Nephron (organoid): ENCODE measurements around the gene FILIP1.

Experiments
- H3K27ac Mint-ChIP-seq, 3 experiments: 2 replicates each; pipeline ENCODE4 v1.8.0; 2020; ENCODE audit warnings: mixed read lengths in 3 of 3, mild to moderate bottlenecking in 2 of 3, moderate library complexity in 1 of 3
- H3K27me3 Mint-ChIP-seq: 2 replicates; pipeline ENCODE4 v1.8.0; 2021; ENCODE audit warnings: low read depth, mild to moderate bottlenecking, moderate library complexity, mixed read lengths
- H3K36me3 Mint-ChIP-seq: 2 replicates; pipeline ENCODE4 v1.8.0; 2020; ENCODE audit warnings: low read depth, mixed read lengths
- H3K4me1 Mint-ChIP-seq: 2 replicates; pipeline ENCODE4 v1.8.0; 2020; ENCODE audit warnings: mixed read lengths
- H3K4me3 Mint-ChIP-seq, 3 experiments: 2 replicates each; pipeline ENCODE4 v1.8.0; 2020; ENCODE audit warnings: mild to moderate bottlenecking in 3 of 3, mixed read lengths in 3 of 3, moderate library complexity in 2 of 3
- H3K9me3 Mint-ChIP-seq: 2 replicates; pipeline ENCODE4 v1.8.0; 2020; ENCODE audit warnings: mixed read lengths
- TF ChIP-seq, protein P1 (sequence below), 3 experiments: fragments of 200-600 bp; sonication (generic); IDR thresholded peaks; one replicate each; pipeline ENCODE4 v1.5.0; 2021; ENCODE audit warnings: antibody characterized with exemption in 3 of 3; ENCODE audit not compliant: unreplicated experiment in 3 of 3

FILIP1 gene

DNA sequence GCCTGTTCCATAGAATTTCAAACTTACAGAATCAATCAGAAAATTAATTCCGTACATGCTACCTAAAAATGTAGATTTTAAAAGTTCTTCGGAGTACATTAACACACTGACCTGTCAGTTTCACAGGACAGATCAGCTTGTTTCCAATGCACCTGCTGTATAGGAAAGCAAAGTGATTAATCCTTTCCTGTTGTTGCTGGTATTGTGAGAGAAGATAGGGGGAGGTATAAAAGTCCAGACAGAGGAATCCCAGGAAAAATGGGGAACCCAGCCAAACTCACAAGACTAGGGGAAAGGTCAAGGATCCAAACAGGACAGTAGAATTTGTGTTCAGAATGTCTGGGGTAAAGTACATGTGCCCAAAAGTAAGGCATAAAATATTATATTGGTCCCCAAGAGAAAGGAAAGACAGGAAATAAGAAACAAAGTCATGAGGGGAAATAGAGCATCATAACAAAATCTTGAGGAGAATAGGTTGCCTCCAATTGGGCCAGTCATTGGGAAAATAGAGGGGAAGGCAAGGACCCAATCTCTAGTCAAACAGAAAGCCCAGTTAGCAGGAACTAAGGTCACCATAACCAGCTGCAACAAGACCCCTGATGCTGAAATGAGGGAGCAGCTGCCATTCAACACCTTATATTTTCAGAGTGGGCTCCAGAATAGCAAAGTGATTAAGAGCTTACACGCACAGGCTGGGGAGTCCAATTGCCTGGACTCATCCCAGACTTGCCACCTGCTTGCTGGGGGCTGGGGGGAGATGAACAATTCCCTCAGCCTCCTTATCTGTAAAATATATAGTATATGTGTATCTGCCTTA is 10.3 kb downstream of the FILIP1 start:
- peak overlapping the region in 2 of 3 experiments; percentile 16 to 54 for H3K27ac Mint-ChIP-seq
- H3K4me1 Mint-ChIP-seq: peaks cover 55% of the 10 kb centered on the region
- H3K4me3 Mint-ChIP-seq: peak overlapping the region in 1 of 3 experiments; percentile 5
- no peaks in the 10 kb centered on the region for H3K36me3 Mint-ChIP-seq
- H3K9me3 Mint-ChIP-seq: no peaks in the 10 kb centered on the region
- H3K27me3 Mint-ChIP-seq: no peaks in the 10 kb centered on the region
- TF ChIP-seq, protein P1, sequence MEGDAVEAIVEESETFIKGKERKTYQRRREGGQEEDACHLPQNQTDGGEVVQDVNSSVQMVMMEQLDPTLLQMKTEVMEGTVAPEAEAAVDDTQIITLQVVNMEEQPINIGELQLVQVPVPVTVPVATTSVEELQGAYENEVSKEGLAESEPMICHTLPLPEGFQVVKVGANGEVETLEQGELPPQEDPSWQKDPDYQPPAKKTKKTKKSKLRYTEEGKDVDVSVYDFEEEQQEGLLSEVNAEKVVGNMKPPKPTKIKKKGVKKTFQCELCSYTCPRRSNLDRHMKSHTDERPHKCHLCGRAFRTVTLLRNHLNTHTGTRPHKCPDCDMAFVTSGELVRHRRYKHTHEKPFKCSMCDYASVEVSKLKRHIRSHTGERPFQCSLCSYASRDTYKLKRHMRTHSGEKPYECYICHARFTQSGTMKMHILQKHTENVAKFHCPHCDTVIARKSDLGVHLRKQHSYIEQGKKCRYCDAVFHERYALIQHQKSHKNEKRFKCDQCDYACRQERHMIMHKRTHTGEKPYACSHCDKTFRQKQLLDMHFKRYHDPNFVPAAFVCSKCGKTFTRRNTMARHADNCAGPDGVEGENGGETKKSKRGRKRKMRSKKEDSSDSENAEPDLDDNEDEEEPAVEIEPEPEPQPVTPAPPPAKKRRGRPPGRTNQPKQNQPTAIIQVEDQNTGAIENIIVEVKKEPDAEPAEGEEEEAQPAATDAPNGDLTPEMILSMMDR (IDR thresholded peaks at IDR 0.05; ENCODE audit: unreplicated experiment in 3 of 3): no peak

DNA sequence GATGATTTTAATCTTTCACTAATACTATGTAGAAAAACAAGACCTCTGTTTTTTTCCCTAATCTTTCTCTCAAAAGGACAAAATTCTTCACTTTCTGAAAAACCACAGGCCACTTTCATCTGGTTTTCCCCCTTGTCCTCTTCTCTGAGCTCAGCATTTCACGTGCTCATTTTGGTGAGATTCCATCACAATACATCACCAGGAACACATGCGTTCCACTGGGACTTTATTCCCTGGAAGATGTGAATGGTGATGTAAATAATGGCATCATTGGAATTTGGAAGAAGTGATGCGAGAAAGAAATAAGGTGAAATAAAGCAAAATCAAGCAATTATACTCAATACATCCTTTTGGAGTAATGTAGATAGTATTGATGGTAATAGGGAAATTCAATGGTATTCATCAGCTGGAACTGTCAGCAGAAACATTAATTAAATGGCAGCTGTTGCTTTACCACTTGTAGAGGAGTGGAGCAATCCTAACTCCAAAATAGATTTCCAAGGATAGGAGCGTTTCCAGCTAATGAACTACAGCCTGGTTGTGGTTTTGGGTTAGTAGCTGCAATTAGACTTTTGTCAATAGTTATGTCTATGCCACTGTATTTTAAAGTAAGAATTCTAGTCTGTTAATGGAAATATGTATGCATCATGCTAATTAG is 11.5 kb downstream of the FILIP1 start:
- H3K27me3 Mint-ChIP-seq: no peaks in the 10 kb centered on the region
- H3K36me3 Mint-ChIP-seq: no peaks in the 10 kb centered on the region
- TF ChIP-seq, protein P1 (IDR thresholded peaks at IDR 0.05; ENCODE audit: unreplicated experiment in 3 of 3): no peak
- peaks cover 52% of the 10 kb centered on the region for H3K4me1 Mint-ChIP-seq
- no peaks in the 10 kb centered on the region for H3K9me3 Mint-ChIP-seq
- H3K27ac Mint-ChIP-seq: no peak overlapping the region
- H3K4me3 Mint-ChIP-seq: peak overlapping the region in 1 of 3 experiments; percentile 10

DNA sequence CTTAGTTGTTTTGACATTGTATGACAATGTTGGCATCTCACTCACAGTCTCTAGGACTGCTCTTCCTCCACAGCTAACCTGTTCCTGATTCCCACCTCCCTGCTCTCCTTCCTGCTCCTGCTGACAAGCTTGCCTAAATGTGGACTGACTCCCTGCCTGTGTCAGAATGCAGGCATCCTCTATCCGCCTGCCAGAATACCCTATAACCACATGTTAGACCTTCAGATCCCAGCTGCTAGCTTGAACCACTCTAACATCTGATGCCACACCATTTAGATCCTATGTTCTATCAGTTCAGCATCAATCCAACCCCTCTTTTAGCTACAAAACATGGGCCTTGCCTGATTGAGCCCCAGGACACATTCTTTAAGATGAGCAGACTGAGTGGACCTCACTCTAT is 12.2 kb downstream of the FILIP1 start:
- H3K4me1 Mint-ChIP-seq: peaks cover 49% of the 10 kb centered on the region
- no peak overlapping the region for H3K4me3 Mint-ChIP-seq
- TF ChIP-seq, protein P1 (IDR thresholded peaks at IDR 0.05; ENCODE audit: unreplicated experiment in 3 of 3): no peak
- no peaks in the 10 kb centered on the region for H3K9me3 Mint-ChIP-seq
- H3K27me3 Mint-ChIP-seq: no peaks in the 10 kb centered on the region
- peak overlapping the region in 2 of 3 experiments; percentile 17 to 22 for H3K27ac Mint-ChIP-seq
- H3K36me3 Mint-ChIP-seq: no peaks in the 10 kb centered on the region

DNA sequence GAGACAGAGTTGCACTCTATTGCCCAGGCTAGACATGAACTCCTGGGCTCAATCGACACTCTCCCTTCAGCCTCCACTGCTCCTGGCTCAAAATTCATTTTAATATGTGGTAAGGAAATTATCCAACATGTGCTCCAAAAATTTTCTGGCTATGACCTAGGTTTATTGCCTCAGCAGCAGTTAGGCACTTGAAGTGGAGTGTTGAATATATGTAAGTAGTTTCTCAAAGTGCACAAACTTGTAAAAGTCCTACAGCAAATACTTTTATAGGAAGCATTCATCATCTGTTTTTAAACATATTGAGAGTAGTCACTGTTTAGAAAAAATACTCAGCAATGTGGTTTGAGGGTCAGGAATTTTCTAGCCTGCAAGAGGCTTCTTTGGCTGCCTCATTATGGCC is 13.2 kb downstream of the FILIP1 start:
- TF ChIP-seq, protein P1 (IDR thresholded peaks at IDR 0.05; ENCODE audit: unreplicated experiment in 3 of 3): no peak
- Mint-ChIP-seq H3K27me3 (no peaks in the 10 kb centered on the region), H3K4me1 (peaks cover 43% of the 10 kb centered on the region), H3K9me3 (no peaks in the 10 kb centered on the region), H3K27ac (no peak overlapping the region), H3K4me3 (no peak overlapping the region), H3K36me3 (no peaks in the 10 kb centered on the region)

DNA sequence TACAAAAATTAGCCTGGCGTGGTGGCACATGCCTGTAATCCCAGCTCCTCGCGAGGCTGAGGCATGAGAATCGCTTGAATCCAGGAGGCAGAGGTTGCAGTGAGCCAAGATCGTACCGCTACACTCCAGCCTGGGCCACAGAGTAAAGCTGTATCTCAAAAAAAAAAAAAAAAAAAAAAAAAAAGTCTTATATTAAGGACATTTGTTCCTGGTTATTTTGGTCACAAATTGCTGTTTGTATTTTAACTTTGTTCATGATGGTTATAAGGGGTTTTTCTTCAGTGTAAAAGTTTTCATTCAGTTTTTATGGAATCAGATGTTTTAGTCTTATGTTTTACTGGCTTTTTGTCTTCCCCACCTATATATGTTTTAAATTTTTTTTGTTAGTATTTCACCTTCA is 13.9 kb downstream of the FILIP1 start:
- Mint-ChIP-seq H3K27me3 (no peaks in the 10 kb centered on the region), H3K4me3 (no peak overlapping the region), H3K4me1 (peaks cover 43% of the 10 kb centered on the region), H3K9me3 (no peaks in the 10 kb centered on the region), H3K27ac (no peak overlapping the region), H3K36me3 (no peaks in the 10 kb centered on the region)
- TF ChIP-seq, protein P1 (IDR thresholded peaks at IDR 0.05; ENCODE audit: unreplicated experiment in 3 of 3): no peak
